ENCODE measurements around the gene INSIG1.

- TF ChIP-seq EZH2phosphoT487 (IDR thresholded peaks at IDR 0.05; ENCODE audit: low read length) (no peak), EZH2 (optimal IDR thresholded peaks at IDR 0.05; ENCODE audit: low read depth, low read length) (no peak), CTCF (IDR thresholded peaks at IDR 0.05; ENCODE audit: low read length) (no peak)
Observed at GRCh38 chr7:155277385-155277994, 20.2 kb upstream of the INSIG1 start.
